HCT116 (cell line): ENCODE data around the gene LURAP1L. TPM values are rescaled to one million over a fixed set of nuclear protein-coding genes. Genes with fewer than 3 reads are reported as not detected.

Experiments
- ATAC-seq: fragments of 200-7000 bp; cut with Tn5 transposase; 2 replicates; pipeline ENCODE4 v1.9.1; 2020; ENCODE audit warnings: mild to moderate bottlenecking, moderate library complexity
- BruUV-seq: library from RNA; stranded (reverse); fragments of 400-500 nt; replicated peaks from 2 replicates; lab custom pipeline; 2021; lab: Mats Ljungman, UMichigan
- CTCF ChIA-PET: fragments of 300-600 bp; sonication (Branson Sonifier 250); formaldehyde crosslinking; loops from one replicate; lab custom pipeline; 2021; ENCODE audit warnings: antibody characterized with exemption; lab: Charles Lee
- POLR2A ChIA-PET: fragments of 300-600, 350-600 bp; sonication (Branson Sonifier 250); formaldehyde crosslinking; loops from one replicate; lab custom pipeline; 2021; ENCODE audit warnings: antibody characterized with exemption; lab: Charles Lee
- RAD21 ChIA-PET, 2 experiments: fragments of 300-600 bp; sonication (Branson Sonifier 250); formaldehyde crosslinking; loops; one replicate each; lab custom pipeline; 2023; ENCODE audit warnings: low total read pairs in 2 of 2; ENCODE audit not compliant: uncharacterized antibody in 2 of 2, unreplicated experiment in 2 of 2, low non-redundant PET in 1 of 2; lab: Charles Lee
- DNase-seq: peaks from one replicate; pipeline ENCODE4 v3.0.0-alpha.2; 2010; ENCODE audit warnings: low read depth, low spot score
- H2AFZ ChIP-seq: fragments of 200-600 bp; shearing (Covaris generic), sonication (generic); 2 replicates; pipeline ENCODE4 v1.6.1; 2017; ENCODE audit warnings: low read depth, mixed run types, mixed read lengths, antibody characterized with exemption, low read length; ENCODE audit not compliant: poor library complexity, severe bottlenecking
- H3K27ac ChIP-seq: 2 replicates; pipeline ENCODE4 v1.5.1; 2012; ENCODE audit warnings: low read depth, low read length
- H3K27me3 ChIP-seq: fragments of 200-600 bp; sonication (generic); 2 replicates; pipeline ENCODE4 v1.6.1; 2016; ENCODE audit warnings: mixed run types, low read length, mixed read lengths; ENCODE audit not compliant: insufficient read depth
- H3K36me3 ChIP-seq, 2 experiments: fragments of 200-500 bp in 1 of 2; fragments of 200-600 bp in 1 of 2; sonication (Bioruptor generic) in 1 of 2; sonication (generic) in 1 of 2; 2 replicates each; pipeline versions ENCODE4 v1.5.1 to v1.6.1; 2014 to 2016; ENCODE audit warnings: low read length in 2 of 2, inconsistent platforms in 1 of 2, mixed read lengths in 1 of 2, mixed run types in 1 of 2; ENCODE audit not compliant: insufficient read depth in 2 of 2, control insufficient read depth in 1 of 2
- H3K4me1 ChIP-seq, 2 experiments: fragments of 200-600 bp in 1 of 2; sonication (generic) in 1 of 2; 2 replicates each; pipeline versions ENCODE4 v1.5.1 to v1.6.1; 2012 to 2017; ENCODE audit warnings: low read length in 2 of 2, inconsistent platforms in 1 of 2, mild to moderate bottlenecking in 1 of 2, mixed read lengths in 1 of 2, mixed run types in 1 of 2, moderate library complexity in 1 of 2; ENCODE audit not compliant: insufficient read depth in 2 of 2, control insufficient read depth in 1 of 2
- H3K4me2 ChIP-seq: fragments of 200-600 bp; sonication (generic); 2 replicates; pipeline ENCODE4 v1.6.1; 2017; ENCODE audit warnings: mixed run types, low read length, mixed read lengths
- H3K4me3 ChIP-seq, 2 experiments: fragments of 200-600 bp in 1 of 2; sonication (generic) in 1 of 2; replicated peaks in 1 of 2; 2 replicates each; pipeline ENCODE4 v1.5.1; 2011 to 2016; ENCODE audit warnings: low read length in 2 of 2, control low read depth in 1 of 2, low read depth in 1 of 2, mild to moderate bottlenecking in 1 of 2, mixed read lengths in 1 of 2, mixed run types in 1 of 2
- H3K79me2 ChIP-seq: fragments of 200-600 bp; sonication (generic); 2 replicates; pipeline ENCODE4 v1.6.1; 2017; ENCODE audit warnings: mild to moderate bottlenecking, mixed run types, low read length, moderate library complexity, mixed read lengths; ENCODE audit not compliant: insufficient read depth
- H3K9ac ChIP-seq: fragments of 200-600 bp; sonication (generic); 2 replicates; pipeline ENCODE4 v1.6.1; 2016; ENCODE audit warnings: low read length, mixed read lengths
- H3K9me2 ChIP-seq: fragments of 200-600 bp; sonication (generic), shearing (Covaris generic); 2 replicates; pipeline ENCODE4 v1.6.1; 2017; ENCODE audit warnings: mixed run types, mild to moderate bottlenecking, moderate library complexity; ENCODE audit not compliant: insufficient read depth
- H3K9me3 ChIP-seq, 2 experiments: fragments of 200-500 bp in 1 of 2; fragments of 200-600 bp in 1 of 2; sonication (Bioruptor generic) in 1 of 2; sonication (generic) in 1 of 2; 2 replicates each; pipeline ENCODE4 v1.6.1; 2014 to 2017; ENCODE audit warnings: low read length in 2 of 2, mixed read lengths in 2 of 2, inconsistent platforms in 1 of 2, low read depth in 1 of 2, mild to moderate bottlenecking in 1 of 2, mixed run types in 1 of 2, moderate library complexity in 1 of 2; ENCODE audit not compliant: control insufficient read depth in 1 of 2, insufficient read depth in 1 of 2
- H4K20me1 ChIP-seq: fragments of 200-600 bp; sonication (generic), shearing (Covaris generic); 2 replicates; pipeline ENCODE4 v1.6.1; 2017; ENCODE audit warnings: mixed run types, mild to moderate bottlenecking, moderate library complexity; ENCODE audit not compliant: insufficient read depth
- CBX3 ChIP-seq: IDR thresholded peaks from 2 replicates; pipeline ENCODE4 v1.6.1; 2012; ENCODE audit warnings: low read depth
- CEBPB ChIP-seq: IDR thresholded peaks from 2 replicates; pipeline ENCODE4 v1.6.1; 2012; ENCODE audit warnings: low read depth
- EGR1 ChIP-seq: IDR thresholded peaks from 2 replicates; pipeline ENCODE4 v1.6.1; 2012; ENCODE audit warnings: low read depth
- MAX ChIP-seq: IDR thresholded peaks from 2 replicates; pipeline ENCODE4 v1.6.1; 2012
- POLR2AphosphoS5 ChIP-seq: IDR thresholded peaks from 2 replicates; pipeline ENCODE4 v1.6.1; 2011; ENCODE audit warnings: mild to moderate bottlenecking, low read depth, low read length, moderate library complexity
- SP1 ChIP-seq: IDR thresholded peaks from 2 replicates; pipeline ENCODE4 v1.6.1; 2012; ENCODE audit warnings: low read depth
- TCF7L2 ChIP-seq: IDR thresholded peaks from 2 replicates; pipeline ENCODE4 v1.7.0; 2011; ENCODE audit warnings: borderline replicate concordance, inconsistent platforms; ENCODE audit not compliant: insufficient read depth, insufficient read length; ENCODE audit errors: extremely low read depth
- YY1 ChIP-seq: IDR thresholded peaks from 2 replicates; pipeline ENCODE4 v1.6.1; 2011; ENCODE audit warnings: low read length, low read depth, moderate library complexity, mild to moderate bottlenecking; ENCODE audit not compliant: insufficient replicate concordance; ENCODE audit errors: extremely low read depth
- intact Hi-C: fragments of 100-400 bp; cut with micrococcal nuclease; formaldehyde crosslinking; loops from 2 replicates; pipeline ENCODE4 v1.10.0; 2022
- total RNA-seq: library from RNA; stranded (reverse); gene quantifications from one replicate; pipeline ENCODE4 v1.2.1, GENCODE V29; 2021; ENCODE audit not compliant: unreplicated experiment
- TF ChIP-seq, protein P1 (sequence below): IDR thresholded peaks from 2 replicates; pipeline ENCODE4 v1.6.1; 2011; ENCODE audit warnings: mild to moderate bottlenecking, low read length, moderate library complexity; ENCODE audit not compliant: insufficient replicate concordance; ENCODE audit errors: extremely low read depth

LURAP1L gene
- total RNA-seq, 1 experiment from 2014 or later = 13.3 TPM

DNA sequence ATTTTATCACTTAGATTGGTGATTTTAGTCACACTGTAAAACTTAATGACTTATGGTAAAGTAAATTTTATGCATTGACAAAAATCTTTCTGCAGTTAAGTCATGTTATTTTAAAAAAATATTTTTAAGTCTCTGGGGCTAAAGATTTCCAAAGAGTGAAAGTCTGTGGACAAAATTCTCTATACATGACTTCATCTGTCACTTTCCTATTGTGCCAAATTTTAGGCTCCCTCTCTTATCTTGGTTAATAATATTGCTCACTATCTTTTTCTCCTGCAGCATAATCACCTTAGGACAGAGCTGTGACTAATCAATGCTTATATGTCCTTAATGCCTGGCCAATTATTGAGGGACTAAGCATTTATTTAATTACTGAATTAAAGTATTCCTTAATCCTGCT is 15.2 kb downstream of the LURAP1L start:
- H4K20me1 ChIP-seq = no peaks in the 10 kb centered on the region
- ChIA-PET POLR2A (no interaction called here), CTCF (no interaction called here), RAD21 (no interaction called here)
- no peaks in the 10 kb centered on the region for H3K9me3 ChIP-seq
- intact Hi-C loops = no loop called here
- H3K27me3 ChIP-seq = no peaks in the 10 kb centered on the region
- DNase-seq (no peak), ATAC-seq (no peak)
- no peak overlapping the region for H3K27ac ChIP-seq
- no TSS peak for BruUV-seq
- H2AFZ ChIP-seq = no peak overlapping the region
- peaks cover 13% of the 10 kb centered on the region in 2 experiments for H3K4me1 ChIP-seq
- no peak overlapping the region for H3K4me2 ChIP-seq
- TF ChIP-seq CBX3 (no peak), MAX (no peak), SP1 (no peak), CEBPB (no peak), POLR2AphosphoS5 (no peak), EGR1 (no peak), YY1 (no peak), TCF7L2 (no peak)
- TF ChIP-seq, protein P1, sequence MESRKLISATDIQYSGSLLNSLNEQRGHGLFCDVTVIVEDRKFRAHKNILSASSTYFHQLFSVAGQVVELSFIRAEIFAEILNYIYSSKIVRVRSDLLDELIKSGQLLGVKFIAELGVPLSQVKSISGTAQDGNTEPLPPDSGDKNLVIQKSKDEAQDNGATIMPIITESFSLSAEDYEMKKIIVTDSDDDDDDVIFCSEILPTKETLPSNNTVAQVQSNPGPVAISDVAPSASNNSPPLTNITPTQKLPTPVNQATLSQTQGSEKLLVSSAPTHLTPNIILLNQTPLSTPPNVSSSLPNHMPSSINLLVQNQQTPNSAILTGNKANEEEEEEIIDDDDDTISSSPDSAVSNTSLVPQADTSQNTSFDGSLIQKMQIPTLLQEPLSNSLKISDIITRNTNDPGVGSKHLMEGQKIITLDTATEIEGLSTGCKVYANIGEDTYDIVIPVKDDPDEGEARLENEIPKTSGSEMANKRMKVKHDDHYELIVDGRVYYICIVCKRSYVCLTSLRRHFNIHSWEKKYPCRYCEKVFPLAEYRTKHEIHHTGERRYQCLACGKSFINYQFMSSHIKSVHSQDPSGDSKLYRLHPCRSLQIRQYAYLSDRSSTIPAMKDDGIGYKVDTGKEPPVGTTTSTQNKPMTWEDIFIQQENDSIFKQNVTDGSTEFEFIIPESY = no peak
- H3K9me2 ChIP-seq = no peaks in the 10 kb centered on the region
- H3K9ac ChIP-seq = no peak overlapping the region
- no peaks in the 10 kb centered on the region for H3K79me2 ChIP-seq
- H3K36me3 ChIP-seq = no peaks in the 10 kb centered on the region
- no peak overlapping the region for H3K4me3 ChIP-seq
